Lower leg skin (tissue), 4 donors: Measurements from ENCODE around the gene PEX13. TPM values are rescaled to one million over a fixed set of nuclear protein-coding genes. Genes with fewer than 3 reads are reported as not detected.

ENCODE experiments used
- DNase-seq, 2 donors: peaks; one replicate each; pipeline ENCODE4 v3.0.0-alpha.2; 2019; ENCODE audit warnings: low spot score in 2 of 2
- H3K4me3 ChIP-seq: fragments of 200-600 bp; sonication (generic); 2 replicates; pipeline ENCODE4 v1.5.1; 2017; ENCODE audit warnings: mild to moderate bottlenecking, low read depth; ENCODE audit not compliant: poor library complexity, severe bottlenecking
- CTCF ChIP-seq, 3 donors: fragments of 450-650 bp; IDR thresholded peaks; one replicate each; pipeline ENCODE4 v1.5.1; 2016; ENCODE audit warnings: antibody characterized with exemption in 3 of 3, mild to moderate bottlenecking in 3 of 3, moderate library complexity in 2 of 3
- POLR2A ChIP-seq, 2 donors: fragments of 450-650 bp; IDR thresholded peaks; one replicate each; pipeline ENCODE4 v1.6.1; 2016 to 2017; ENCODE audit warnings: antibody characterized with exemption in 2 of 2, mild to moderate bottlenecking in 1 of 2, moderate library complexity in 1 of 2
- WGBS, 2 donors: methylation state at CpG; one replicate each; pipeline ENCODE4 v1.1.5; 2018; 5-methylcytosine and 5-hydroxymethylcytosine counted together
- intact Hi-C: fragments of 100-400 bp; cut with DNase I; formaldehyde crosslinking; loops from one replicate; pipeline ENCODE4 v1.15.0; 2023; ENCODE audit warnings: low total_unique reads
- total RNA-seq, 4 donors: library from RNA; depleted of rRNA; stranded (reverse); fragments of >200 nt; gene quantifications; one replicate each; pipeline ENCODE4 v1.1.0, GENCODE V29; 2016

Gene PEX13
- total RNA-seq, 4 donors from 2014 or later = 37.4 to 83.2 (median 47.7) TPM

- intact Hi-C loops = no loop called here
- WGBS, 2 donors = 66 to 71% methylated on average over 4 of the region's 4 CpGs
- H3K4me3 ChIP-seq = no peak overlapping the region
- DNase-seq = no peak
- TF ChIP-seq CTCF (IDR thresholded peaks at IDR 0.05) (no peak), POLR2A (IDR thresholded peaks at IDR 0.05) (no peak)
Measured at GRCh38 chr2:61044636-61045035, 27.1 kb downstream of the PEX13 start.

GRCh38 chr2:61045226-61045625 lies 27.7 kb downstream of the PEX13 start:
- no peak for DNase-seq
- TF ChIP-seq POLR2A (IDR thresholded peaks at IDR 0.05) (no peak), CTCF (IDR thresholded peaks at IDR 0.05) (no peak)
- H3K4me3 ChIP-seq = no peak overlapping the region
- 70 to 76% methylated on average over 2 of the region's 2 CpGs for WGBS, 2 donors
- intact Hi-C loops = no loop called here

GRCh38 chr2:61045999-61046398 lies 28.5 kb downstream of the PEX13 start:
- DNase-seq = no peak
- intact Hi-C loops = no loop called here
- WGBS, 2 donors = 59 to 60% methylated on average over 4 of the region's 4 CpGs
- no peak for TF ChIP-seq POLR2A (IDR thresholded peaks at IDR 0.05)
- no peak for TF ChIP-seq CTCF (IDR thresholded peaks at IDR 0.05)
- H3K4me3 ChIP-seq = no peak overlapping the region

GRCh38 chr2:61055557-61055956 lies 38.0 kb downstream of the PEX13 start:
- H3K4me3 ChIP-seq = no peak overlapping the region
- no peak for DNase-seq
- TF ChIP-seq CTCF (IDR thresholded peaks at IDR 0.05) (no peak), POLR2A (IDR thresholded peaks at IDR 0.05) (no peak)
- intact Hi-C loops = no loop called here
- WGBS, 2 donors = 53 to 69% methylated on average over 2 of the region's 2 CpGs

GRCh38 chr2:61057562-61057961 lies 40.0 kb downstream of the PEX13 start:
- no peak for DNase-seq
- H3K4me3 ChIP-seq = no peak overlapping the region
- TF ChIP-seq POLR2A (IDR thresholded peaks at IDR 0.05) (no peak), CTCF (IDR thresholded peaks at IDR 0.05) (no peak)
- intact Hi-C loops = no loop called here

- no peak for TF ChIP-seq POLR2A (IDR thresholded peaks at IDR 0.05)
- TF ChIP-seq CTCF (IDR thresholded peaks at IDR 0.05) = no peak
- intact Hi-C loops = no loop called here
- DNase-seq = no peak
- H3K4me3 ChIP-seq = no peak overlapping the region
Measured at GRCh38 chr2:61059382-61059781, 41.9 kb downstream of the PEX13 start.
